BJ (cell line): ENCODE measurements around the gene NEURL3. TPM values are rescaled to one million over a fixed set of nuclear protein-coding genes. Genes with fewer than 3 reads are reported as not detected.

Experiments used
- CTCF ChIA-PET: fragments of 350-600 bp; formaldehyde crosslinking; extraction: SDS; loops from one replicate; lab custom pipeline; 2021; ENCODE audit warnings: antibody characterized with exemption, inconsistent platforms; lab: Yijun Ruan, JAX
- POLR2A ChIA-PET: fragments of 300-600 bp; sonication (Branson Sonifier 250); formaldehyde crosslinking; extraction: SDS; loops from one replicate; lab custom pipeline; 2021; ENCODE audit warnings: antibody characterized with exemption; lab: Charles Lee
- DNase-seq: peaks from one replicate; pipeline ENCODE4 v3.0.0-alpha.2; 2011; ENCODE audit warnings: low read depth
- H3K27me3 ChIP-seq: 2 replicates; pipeline ENCODE4 v1.6.0; 2011; ENCODE audit warnings: low read length; ENCODE audit not compliant: control insufficient read depth, insufficient read depth
- H3K36me3 ChIP-seq: 2 replicates; pipeline ENCODE4 v1.5.1; 2011; ENCODE audit warnings: low read length; ENCODE audit not compliant: control insufficient read depth, insufficient read depth
- H3K4me3 ChIP-seq: 2 replicates; pipeline ENCODE4 v1.5.1; 2011; ENCODE audit warnings: low read depth, mild to moderate bottlenecking, control low read depth, low read length
- CTCF ChIP-seq: IDR thresholded peaks from 2 replicates; pipeline ENCODE4 v1.5.1; 2011; ENCODE audit warnings: low read depth, mild to moderate bottlenecking, control low read depth, inconsistent platforms, low read length, moderate library complexity; ENCODE audit not compliant: insufficient read depth
- polyA plus RNA-seq: library from polyadenylated mRNA; depleted of rRNA; stranded (reverse); fragments of >200 nt; gene quantifications from 2 replicates; pipeline ENCODE4 v1.2.3, GENCODE V29; 2011

NEURL3 gene
- polyA plus RNA-seq, 1 experiment = not detected

- DNase-seq = no peak
- POLR2A ChIA-PET = interaction anchor here (1.0 kb wide), 1 partner anchor 13 kb away, joined by 3 read pairs; no protein-coding TSS in a partner anchor
- CTCF ChIA-PET = interaction anchor here (0.8 to 9.7 kb wide), 6 partner anchors 11 to 329 kb away, joined by 3 to 57 read pairs (median 4); partner anchors contain the start of gene CNNM4
- Histone ChIP-seq H3K4me3 (no peak overlapping the region), H3K36me3 (no peaks in the 10 kb centered on the region; the same call in none of the 2 replicates), H3K27me3 (no peaks in the 10 kb centered on the region)
- no peak for TF ChIP-seq CTCF
Observed at GRCh38 chr2:96539215-96539920, 34.2 kb upstream of the NEURL3 start.

- H3K4me3 ChIP-seq = peak overlapping the region; percentile 70
- ChIA-PET POLR2A (no interaction called here), CTCF (interaction anchor here (1.7 to 9.7 kb wide), 6 partner anchors 11 to 222 kb away, joined by 4 to 57 read pairs (median 6); partner anchors contain the start of gene CNNM4)
- H3K27me3 ChIP-seq = no peaks in the 10 kb centered on the region
- TF ChIP-seq CTCF = no peak
- no peaks in the 10 kb centered on the region for H3K36me3 ChIP-seq
- no peak for DNase-seq
Observed at GRCh38 chr2:96538487-96539214, 33.5 kb upstream of the NEURL3 start.

GRCh38 chr2:96537734-96538486, 32.8 kb upstream of the NEURL3 start:
- no peak for TF ChIP-seq CTCF
- CTCF ChIA-PET = interaction anchor here (1.7 to 9.7 kb wide), 5 partner anchors 10 to 223 kb away, joined by 4 to 57 read pairs (median 5); partner anchors contain the start of gene CNNM4
- no peak for DNase-seq
- Histone ChIP-seq H3K36me3 (no peaks in the 10 kb centered on the region), H3K4me3 (peak overlapping the region; percentile 70), H3K27me3 (no peaks in the 10 kb centered on the region)
- POLR2A ChIA-PET = no interaction called here

- ChIA-PET CTCF (interaction anchor here (1.7 to 9.7 kb wide), 4 partner anchors 9 to 130 kb away, joined by 4 to 57 read pairs (median 6); no protein-coding TSS in a partner anchor), POLR2A (no interaction called here)
- Histone ChIP-seq H3K27me3 (no peaks in the 10 kb centered on the region), H3K36me3 (no peaks in the 10 kb centered on the region), H3K4me3 (peak overlapping the region; percentile 70)
- DNase-seq = no peak
- TF ChIP-seq CTCF = no peak
Observed at GRCh38 chr2:96537066-96537733, 32.0 kb upstream of the NEURL3 start.
